Skeletal muscle cell (primary cell): ENCODE results near the gene MIB1.
"Not testable (repeated sequence)": the region's sequence is repeated elsewhere in the genome, so short reads cannot be mapped to it uniquely, and the experiment has no call there.

Source experiments
- DNase-seq: peaks from one replicate; pipeline ENCODE4 v3.0.0-alpha.2; 2010; ENCODE audit warnings: low read depth
- H3K4me3 ChIP-seq: 2 replicates; pipeline ENCODE4 v1.5.1; 2011; ENCODE audit warnings: low read depth, mild to moderate bottlenecking, control low read depth, low read length, moderate library complexity

The MIB1 gene

GRCh38 chr18:21741562-21742314 is 1.1 kb downstream of the MIB1 start:
- DNase-seq, result no peak
- peak overlapping the region; percentile 93 for H3K4me3 ChIP-seq

DNA sequence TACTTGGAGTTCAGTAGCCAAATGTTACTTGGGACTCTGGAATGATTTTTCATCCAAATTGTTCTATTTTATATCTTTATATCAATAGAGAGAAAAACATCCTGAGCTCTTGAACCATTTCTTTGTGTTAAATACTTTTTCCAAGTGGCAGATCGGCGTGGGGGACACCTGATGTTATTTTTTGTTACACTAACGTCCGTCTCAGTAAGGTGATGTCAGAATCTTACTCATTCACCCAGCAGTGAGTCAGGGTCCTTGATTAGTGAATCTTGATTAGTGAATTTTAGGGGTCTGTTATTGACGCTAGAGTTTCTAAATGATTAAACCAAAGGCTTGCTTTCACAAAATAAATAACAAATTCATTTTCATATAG is 1.7 kb downstream of the MIB1 start:
- DNase-seq, result no peak
- peak overlapping the region; percentile 93 for H3K4me3 ChIP-seq

DNA sequence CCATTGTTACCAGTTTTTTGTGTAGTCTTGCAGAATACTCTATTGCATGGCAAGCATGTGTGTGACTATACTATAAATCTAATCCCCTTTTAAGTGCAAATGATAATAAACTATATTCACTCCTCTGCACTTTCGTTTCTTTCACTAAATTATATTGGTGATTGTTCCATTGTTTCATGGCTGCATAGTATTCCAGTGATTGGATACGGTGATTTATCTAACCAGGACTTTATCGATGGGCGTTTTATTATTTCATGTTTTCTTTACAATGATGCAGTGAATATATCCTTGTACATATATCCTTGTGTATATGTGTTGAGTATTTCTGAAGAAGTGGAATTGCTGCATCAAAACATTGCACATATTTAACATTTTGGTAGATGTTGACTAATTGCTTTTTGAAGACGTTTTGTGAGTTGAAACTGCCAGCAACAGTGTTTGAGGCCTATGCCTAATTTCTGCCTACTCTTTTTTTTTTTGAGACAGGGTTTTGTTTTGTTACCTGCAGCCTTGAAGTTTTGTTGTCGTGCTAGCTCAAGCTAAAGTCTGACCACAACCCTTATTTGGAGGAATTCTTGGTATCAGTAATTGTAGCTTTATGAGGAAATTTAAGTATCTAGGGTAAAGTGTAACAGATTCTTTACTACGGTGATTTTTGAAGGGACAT is 2.7 kb downstream of the MIB1 start:
- H3K4me3 ChIP-seq, result no peak overlapping the region
- no peak for DNase-seq

GRCh38 chr18:21745231-21745630 is 4.6 kb downstream of the MIB1 start:
- H3K4me3 ChIP-seq, result no peak overlapping the region
- DNase-seq, result no peak

DNA sequence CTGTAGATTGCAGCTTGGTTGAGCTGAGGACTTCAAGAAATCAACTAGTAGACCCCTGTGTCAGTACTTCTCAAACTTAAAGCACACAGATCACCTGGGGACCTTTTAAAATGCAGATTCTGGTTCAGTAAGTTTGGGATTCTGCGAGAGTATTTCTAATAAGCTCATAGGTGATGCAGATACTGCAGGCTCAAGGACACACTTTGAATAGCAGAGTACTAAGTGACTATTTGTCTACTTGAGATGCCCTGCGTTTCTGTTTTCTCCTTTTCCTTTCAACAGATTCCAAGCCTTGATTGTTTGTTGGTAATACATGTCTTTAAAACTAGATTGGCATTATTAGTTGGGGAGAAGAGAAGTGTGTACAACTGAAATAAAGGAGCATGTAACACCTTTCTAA is 6.7 kb downstream of the MIB1 start:
- no peak for DNase-seq
- H3K4me3 ChIP-seq, result no peak overlapping the region

- DNase-seq, result no peak
- no peak overlapping the region for H3K4me3 ChIP-seq
These were observed 7.4 kb downstream of the MIB1 start for GRCh38 chr18:21747764-21748693.

DNA sequence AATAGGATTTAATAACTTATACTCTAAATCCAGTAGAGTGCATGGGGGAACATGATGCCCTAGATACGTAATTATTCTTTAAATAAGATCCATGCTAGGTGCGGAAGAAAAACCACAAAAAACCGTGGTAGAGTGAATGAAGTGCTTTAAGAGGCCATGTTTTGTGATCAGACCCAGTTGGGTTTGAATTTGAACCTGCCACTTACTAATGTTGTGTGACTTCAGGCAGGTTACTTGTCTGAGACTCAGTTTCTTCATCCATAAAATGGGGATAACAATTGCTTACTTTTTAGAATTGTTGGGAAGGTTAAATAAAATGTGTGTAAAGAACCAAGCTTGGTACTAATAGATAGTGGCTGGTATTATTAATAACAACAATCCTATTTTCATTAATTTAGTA is 17.2 kb downstream of the MIB1 start:
- DNase-seq, result no peak
- no peak overlapping the region for H3K4me3 ChIP-seq

GRCh38 chr18:21759836-21760235 is 19.2 kb downstream of the MIB1 start:
- H3K4me3 ChIP-seq, result no peak overlapping the region
- DNase-seq, result no peak

DNA sequence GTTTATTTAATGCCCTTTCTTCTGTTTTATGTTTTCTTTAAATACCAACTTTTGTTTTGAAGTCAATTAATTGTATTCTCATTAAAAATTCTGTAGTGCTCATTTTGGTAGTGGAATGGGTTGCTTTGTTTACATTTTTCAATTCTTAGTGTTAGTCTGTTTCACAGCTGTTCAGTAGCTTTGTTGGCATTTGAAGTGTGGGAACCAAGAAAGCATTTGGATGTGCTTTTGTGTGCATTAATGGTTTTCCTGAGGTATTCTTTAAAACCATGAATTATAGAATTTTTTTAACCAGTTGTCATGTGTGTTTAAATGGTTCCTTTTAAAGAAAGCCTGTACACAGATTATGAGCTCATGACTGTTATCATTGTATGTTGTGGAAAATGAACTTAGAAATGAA is 19.7 kb downstream of the MIB1 start:
- DNase-seq, result no peak
- no peak overlapping the region for H3K4me3 ChIP-seq

- no peak for DNase-seq
- no peak overlapping the region for H3K4me3 ChIP-seq
These were observed 21.0 kb downstream of the MIB1 start for GRCh38 chr18:21761471-21762115.

- no peak for DNase-seq
- H3K4me3 ChIP-seq, result no peak overlapping the region
These were observed 21.7 kb downstream of the MIB1 start for GRCh38 chr18:21762181-21762772.

GRCh38 chr18:21763846-21764646 is 23.5 kb downstream of the MIB1 start:
- no peak for DNase-seq
- no peak overlapping the region for H3K4me3 ChIP-seq

- no peak overlapping the region for H3K4me3 ChIP-seq
- no peak for DNase-seq
These were observed 28.6 kb downstream of the MIB1 start for GRCh38 chr18:21769206-21769605.

GRCh38 chr18:21774722-21775121 is 34.1 kb downstream of the MIB1 start:
- no peak for DNase-seq
- no peak overlapping the region for H3K4me3 ChIP-seq

DNA sequence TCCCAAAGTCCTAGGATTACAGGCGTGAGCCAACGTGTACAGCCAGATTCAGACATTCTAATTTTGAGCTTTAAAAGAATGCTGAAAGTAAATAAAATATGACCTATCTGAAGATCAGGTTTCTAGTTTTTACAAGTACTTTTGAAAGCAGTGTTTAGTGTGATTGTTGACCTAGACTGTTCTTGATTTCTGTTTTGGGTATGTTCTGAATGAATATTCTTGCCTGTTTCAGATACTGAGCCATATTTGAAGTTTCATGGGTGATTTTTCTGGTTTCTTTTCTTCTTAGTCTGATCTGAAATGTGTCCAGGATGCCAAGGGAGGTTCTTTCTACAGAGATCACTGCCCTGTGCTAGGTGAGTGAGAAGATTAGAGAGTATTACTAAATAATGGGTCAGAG is 37.2 kb downstream of the MIB1 start:
- no peak for DNase-seq
- no peak overlapping the region for H3K4me3 ChIP-seq

GRCh38 chr18:21786526-21786925 is 45.9 kb downstream of the MIB1 start:
- H3K4me3 ChIP-seq, result no peak overlapping the region
- DNase-seq, result no peak

- not testable (repeated sequence) for DNase-seq, H3K4me3 ChIP-seq
These were observed 55.5 kb downstream of the MIB1 start for GRCh38 chr18:21796089-21796488.

DNA sequence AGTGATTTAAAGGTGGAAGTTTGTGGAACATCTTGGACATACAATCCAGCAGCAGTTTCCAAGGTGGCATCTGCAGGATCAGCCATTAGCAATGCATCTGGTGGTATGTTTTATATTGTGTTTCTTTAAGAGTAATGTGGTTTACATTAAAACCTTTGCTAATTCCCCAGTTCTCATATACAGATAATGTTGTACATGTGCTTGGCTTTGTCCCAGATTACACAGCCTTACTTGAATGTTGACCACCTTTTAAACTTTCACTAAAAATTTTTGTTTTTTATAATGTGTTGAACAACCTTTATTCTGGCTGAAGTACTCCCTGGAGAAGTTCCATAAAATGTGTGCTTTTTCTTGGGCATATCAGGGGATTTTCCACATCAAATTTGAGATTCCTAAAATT is 57.5 kb downstream of the MIB1 start:
- DNase-seq, result no peak
- no peak overlapping the region for H3K4me3 ChIP-seq

DNA sequence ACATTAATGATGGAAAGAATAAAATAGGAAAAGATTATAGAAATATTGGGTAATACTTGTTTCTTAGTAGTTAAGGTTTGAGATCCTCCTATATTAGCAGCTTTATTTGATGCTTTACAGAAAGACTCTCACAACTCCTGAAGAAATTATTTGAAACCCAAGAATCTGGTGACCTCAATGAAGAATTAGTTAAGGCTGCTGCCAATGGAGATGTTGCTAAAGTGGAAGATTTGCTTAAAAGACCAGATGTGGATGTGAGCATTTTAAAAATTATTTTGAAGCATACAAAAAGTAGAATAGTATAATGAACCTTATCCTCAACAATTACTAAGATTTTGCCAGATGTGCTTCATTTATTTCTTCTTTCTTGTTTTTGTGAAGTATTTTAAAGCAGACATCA is 59.1 kb downstream of the MIB1 start:
- H3K4me3 ChIP-seq, result no peak overlapping the region
- no peak for DNase-seq
